Stimulated activated CD4-positive, alpha-beta T cell treated with anti-CD3 and anti-CD28 coated beads, Interleukin-15, amount 100 ng/mL, for 48 hours (primary cell): ENCODE measurements around the gene CCDC180.
"Not testable (repeated sequence)": the region's sequence is repeated elsewhere in the genome, so short reads cannot be mapped to it uniquely, and the experiment has no call there.

Experiments used
- DNase-seq, 2 donors: peaks; one replicate each; pipeline ENCODE4 v3.0.0-alpha.2; 2020; ENCODE audit warnings: low read depth in 2 of 2

The CCDC180 gene

GRCh38 chr9:97311798-97312500 lies 4.5 kb downstream of the CCDC180 start:
- DNase-seq = no peak

DNA sequence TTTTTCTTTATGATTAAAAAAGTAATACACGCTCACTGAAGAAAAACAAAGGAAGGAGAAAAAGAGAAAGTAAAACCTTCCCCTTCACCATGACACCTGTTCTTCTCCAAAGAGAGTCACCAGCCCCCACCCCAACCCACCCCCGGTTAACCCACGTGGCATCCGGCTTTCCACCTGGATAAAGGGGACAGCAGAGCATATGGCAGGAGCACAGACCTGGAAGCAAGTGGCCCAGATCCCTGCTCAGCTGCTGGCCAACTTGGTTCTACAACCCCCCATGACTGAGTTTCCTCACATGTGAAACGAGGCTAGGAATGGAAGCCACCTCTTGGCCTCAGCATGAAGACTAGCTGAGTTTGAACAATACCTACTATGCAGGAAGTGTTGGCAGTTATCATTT lies 5.1 kb downstream of the CCDC180 start:
- no peak for DNase-seq

DNA sequence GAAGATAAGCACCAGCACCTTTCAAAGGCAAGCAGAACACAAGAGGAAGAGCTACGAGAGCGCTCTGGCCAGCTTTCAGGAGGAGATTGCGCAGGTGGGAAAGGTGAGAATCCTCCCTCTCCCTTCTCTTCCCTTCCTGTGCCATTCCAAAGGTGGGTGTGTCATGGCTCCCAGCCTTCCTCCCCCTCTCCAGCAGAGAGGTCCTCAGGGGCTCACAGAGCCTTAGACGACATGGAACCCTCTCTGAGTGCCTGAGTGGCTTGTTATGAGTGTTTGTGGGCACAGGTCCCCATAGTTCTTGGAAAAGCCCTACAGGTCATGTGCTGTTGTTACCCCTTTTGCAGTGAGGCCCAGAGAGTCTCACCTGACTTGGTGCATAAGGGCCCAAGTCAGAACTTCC lies 5.8 kb downstream of the CCDC180 start:
- no peak for DNase-seq

DNA sequence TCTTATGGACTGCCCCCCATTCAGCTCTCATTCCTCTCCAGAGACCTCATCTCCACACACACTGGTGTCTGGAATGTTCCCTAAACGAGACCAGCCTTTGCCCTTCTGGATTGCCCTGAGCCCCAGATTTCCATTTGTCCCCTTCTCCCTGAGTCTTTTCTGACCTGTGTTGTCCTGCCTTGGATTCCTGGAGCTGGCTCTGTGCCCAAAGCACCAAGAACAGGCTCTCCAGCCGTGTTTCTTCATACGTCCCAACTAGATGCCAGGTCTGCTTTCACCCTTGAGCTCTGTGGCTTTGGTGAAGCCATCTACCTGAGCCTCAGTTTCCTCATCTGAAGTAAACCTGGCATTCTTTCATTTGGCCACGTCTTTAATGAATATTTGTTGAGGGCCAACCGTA lies 6.3 kb downstream of the CCDC180 start:
- no peak for DNase-seq

DNA sequence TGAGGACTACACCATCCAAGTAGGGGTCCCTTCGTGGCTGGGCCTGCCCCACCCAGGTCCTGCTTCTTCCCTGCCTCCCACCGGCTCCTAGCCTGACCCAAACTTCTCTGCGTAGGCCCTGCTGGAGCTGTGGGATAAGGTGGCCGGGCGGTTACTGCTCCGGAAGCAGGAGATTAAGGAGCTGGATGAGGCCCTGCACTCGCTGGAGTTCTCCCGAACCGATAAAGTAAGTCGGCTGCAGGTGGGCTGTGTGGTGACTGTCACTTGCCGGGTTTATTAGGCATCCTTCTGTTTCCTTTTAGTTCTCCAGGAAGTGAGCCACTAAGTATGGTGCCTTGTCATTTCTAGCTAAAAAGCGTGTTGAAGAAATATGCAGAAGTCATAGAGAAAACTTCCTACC lies 7.0 kb downstream of the CCDC180 start:
- no peak for DNase-seq

GRCh38 chr9:97315550-97315949 lies 8.1 kb downstream of the CCDC180 start:
- DNase-seq = no peak

DNA sequence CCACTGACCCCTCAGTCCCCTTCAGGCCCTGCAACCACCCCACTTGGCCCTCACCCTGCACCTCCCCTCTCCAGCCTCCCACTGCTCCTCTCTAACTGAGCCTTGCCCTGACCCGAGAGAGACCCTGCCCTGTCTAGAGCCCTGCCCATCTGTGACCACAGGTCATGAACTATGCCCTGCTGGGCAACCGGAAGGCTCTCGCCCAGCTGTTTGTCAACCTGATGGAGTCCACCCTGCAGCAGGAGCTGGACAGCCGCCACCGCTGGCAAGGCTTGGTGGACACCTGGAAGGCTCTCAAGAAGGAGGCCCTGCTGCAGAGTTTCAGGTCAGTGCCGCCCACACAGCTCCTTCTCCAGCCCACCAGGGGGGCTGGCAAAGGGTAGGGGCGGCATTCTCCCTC lies 9.4 kb downstream of the CCDC180 start:
- no peak for DNase-seq

- DNase-seq = no peak
Measured at GRCh38 chr9:97318433-97318832, 11.0 kb downstream of the CCDC180 start.

DNA sequence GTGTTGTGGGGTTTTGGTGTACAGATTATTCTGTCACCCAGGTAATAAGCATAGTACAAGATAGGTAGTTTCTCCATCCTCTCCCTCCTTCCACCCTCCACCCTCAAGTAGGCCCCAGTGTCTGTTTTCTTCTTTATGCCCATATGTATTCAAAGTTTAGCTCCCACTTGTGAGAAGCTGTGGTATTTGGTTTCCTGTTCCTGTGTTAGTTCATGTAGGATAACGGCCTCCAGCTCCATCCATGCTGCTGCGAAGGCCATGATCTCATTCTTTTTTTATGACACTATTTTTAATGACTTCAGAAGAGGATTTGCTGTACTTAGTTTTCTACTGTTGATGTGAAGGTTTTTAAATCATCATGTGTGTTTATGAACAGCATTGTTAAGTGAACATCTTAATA lies 11.9 kb downstream of the CCDC180 start:
- no peak for DNase-seq

GRCh38 chr9:97320080-97320642 lies 12.7 kb downstream of the CCDC180 start:
- no peak for DNase-seq

DNA sequence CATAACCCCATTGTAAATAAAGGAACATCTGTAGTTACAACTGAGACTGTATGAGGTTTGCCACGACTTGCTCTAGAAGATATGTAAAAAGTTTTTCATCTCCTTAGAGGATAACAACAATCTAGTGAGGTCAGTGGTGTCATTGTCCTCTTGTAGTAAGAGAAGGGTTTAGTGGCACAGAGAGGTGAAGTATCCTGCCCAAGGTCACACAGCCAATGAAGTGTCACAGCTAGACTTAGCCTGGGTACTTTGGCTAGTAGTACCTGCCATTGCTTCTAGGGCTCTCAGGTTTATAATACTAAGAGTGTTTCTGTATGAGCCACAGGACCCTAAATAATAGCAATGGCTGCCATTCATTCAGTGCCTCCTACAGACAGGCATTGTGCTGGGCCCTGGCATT lies 13.8 kb downstream of the CCDC180 start:
- no peak for DNase-seq

DNA sequence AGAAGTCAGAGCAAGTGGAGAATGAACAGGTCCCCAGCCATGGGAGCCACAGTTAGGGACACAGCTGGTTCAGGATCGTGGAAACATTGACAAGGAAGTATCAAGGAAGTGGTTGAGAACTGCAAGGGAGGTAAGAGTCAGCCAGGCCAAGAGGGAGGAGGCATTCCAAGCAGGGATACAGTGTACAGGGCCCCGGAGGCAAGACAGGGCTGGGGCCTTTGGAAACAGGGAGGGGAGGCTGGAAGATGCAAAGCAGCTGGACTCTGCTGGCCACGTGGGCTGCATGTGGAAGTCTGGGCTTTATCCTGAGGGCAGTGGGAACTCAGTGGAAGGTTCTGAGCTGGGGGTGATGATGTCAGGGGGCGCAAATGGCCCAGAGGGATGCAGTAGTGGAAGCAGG lies 14.2 kb downstream of the CCDC180 start:
- no peak for DNase-seq

DNA sequence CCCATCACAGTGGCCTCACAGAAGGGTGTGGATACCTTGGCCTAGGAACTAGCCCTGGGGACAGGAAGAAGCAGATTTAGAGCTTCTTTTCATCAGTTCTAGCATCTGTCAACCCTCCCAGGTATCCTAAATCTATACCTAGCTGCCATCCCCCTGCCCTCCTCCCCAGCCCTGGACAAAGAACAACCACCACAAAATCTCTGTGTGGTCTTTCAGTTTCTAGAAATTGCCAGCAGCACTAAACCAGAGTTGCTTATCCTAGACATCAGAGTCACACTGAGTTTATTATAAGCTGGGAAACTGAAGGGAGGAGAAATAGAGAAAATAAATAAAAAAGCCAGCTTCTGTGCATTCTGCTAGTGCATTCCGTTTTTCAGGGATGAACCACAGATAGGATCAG lies 14.6 kb downstream of the CCDC180 start:
- no peak for DNase-seq

- no peak for DNase-seq
Measured at GRCh38 chr9:97324954-97325353, 17.5 kb downstream of the CCDC180 start.

DNA sequence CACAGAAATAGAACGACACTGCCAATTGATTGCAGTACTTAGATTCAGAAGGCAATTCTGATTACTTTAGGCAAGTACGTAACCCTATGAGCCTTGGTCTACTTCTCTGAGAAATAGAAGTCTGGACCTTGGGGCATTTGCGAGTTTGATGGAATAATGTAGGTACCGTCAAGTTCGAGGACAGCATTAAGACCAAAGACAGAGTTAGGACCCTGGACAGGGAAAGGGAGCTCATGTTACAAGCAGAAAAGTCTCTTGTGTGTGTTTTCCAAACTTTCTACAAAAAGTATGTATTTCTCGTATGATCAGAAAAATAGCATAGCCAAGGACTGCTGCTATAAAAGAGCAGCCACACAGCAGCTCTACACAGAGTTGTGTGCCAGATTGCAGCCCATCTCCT lies 20.1 kb downstream of the CCDC180 start:
- no peak for DNase-seq

- DNase-seq = no peak
Measured at GRCh38 chr9:97332993-97333392, 25.5 kb downstream of the CCDC180 start.

DNA sequence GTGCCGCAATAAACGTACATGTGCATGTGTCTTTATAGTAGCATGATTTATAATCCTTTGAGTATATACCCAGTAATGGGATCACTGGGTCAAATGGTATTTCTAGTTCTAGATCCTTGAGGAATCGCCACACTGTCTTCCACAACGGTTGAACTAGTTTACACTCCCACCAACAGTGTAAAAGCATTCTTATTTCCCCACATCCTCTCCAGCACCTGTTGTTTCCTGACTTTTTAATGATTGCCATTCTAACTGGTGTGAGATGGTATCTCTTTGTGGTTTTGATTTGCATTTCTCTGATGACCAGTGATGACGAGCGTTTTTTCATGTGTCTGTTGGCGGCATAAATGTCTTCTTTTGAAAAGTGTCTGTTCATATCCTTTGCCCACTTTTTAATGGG lies 28.2 kb downstream of the CCDC180 start:
- DNase-seq = not testable (repeated sequence)

DNA sequence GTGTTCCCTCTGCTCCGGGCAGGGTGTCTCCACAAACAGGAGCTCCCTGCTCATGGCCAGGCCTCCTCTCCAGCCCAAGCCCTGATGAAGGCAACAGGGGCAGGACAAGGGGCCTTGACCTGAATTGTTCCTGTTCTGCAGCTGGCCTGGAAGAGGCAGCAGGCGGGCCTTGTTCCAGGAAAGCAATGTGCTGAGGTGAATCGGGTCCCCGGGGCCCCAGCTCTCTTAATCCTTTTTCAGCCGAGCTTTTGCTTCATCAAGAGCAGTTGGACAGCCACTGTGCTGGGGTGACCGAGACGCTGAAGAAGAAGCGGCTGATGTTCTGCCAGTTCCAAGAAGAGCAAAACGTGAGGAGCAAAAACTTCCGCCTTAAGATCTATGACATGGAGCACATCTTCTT lies 41.4 kb downstream of the CCDC180 start:
- DNase-seq = no peak

DNA sequence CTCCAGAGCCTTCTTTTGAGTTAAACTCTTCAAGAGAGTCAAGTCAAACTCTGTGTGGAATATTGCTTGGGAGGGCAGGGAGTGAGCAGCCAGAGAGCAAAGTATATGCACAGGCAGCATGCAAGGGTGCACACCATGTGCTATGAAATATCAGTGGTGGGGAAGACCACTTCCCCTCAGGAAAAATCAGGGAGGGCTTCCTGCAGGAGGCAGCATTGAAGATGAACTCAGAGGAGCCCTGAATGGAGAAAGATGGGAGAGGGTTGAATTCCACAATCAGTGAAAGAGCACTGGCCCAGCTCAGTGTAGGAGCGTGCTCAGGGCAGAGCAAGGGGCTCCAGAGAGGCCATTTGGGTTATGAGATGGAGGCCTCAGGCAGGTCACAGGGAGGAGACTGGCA lies 41.9 kb downstream of the CCDC180 start:
- DNase-seq = no peak

DNA sequence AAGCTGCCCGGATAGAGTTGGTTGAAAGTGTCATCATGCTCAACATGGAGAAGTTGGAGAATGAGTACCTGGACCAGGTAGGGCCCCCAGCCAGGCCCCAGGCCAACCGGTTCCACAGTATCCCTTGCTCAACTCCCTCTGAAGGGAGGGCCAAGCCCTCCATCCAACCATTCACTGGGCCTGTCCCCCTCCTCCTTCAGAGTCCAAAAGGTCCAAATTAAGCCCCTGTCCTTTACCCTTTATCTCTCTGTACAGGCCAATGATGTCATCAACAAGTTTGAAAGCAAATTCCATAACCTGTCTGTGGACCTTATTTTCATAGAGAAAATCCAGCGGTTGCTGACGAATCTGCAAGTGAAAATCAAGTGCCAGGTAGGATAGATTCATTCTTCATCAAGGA lies 47.2 kb downstream of the CCDC180 start:
- no peak for DNase-seq

- DNase-seq = no peak
Measured at GRCh38 chr9:97357056-97357455, 49.6 kb downstream of the CCDC180 start.
